ENCODE measurements around the gene AGRN. TPM values are rescaled to one million over a fixed set of nuclear protein-coding genes. Genes with fewer than 3 reads are reported as not detected.

AGRN gene
- total and polyA plus RNA-seq, 4 donors: 1.8 to 22.4 (median 16.9) TPM

DNA sequence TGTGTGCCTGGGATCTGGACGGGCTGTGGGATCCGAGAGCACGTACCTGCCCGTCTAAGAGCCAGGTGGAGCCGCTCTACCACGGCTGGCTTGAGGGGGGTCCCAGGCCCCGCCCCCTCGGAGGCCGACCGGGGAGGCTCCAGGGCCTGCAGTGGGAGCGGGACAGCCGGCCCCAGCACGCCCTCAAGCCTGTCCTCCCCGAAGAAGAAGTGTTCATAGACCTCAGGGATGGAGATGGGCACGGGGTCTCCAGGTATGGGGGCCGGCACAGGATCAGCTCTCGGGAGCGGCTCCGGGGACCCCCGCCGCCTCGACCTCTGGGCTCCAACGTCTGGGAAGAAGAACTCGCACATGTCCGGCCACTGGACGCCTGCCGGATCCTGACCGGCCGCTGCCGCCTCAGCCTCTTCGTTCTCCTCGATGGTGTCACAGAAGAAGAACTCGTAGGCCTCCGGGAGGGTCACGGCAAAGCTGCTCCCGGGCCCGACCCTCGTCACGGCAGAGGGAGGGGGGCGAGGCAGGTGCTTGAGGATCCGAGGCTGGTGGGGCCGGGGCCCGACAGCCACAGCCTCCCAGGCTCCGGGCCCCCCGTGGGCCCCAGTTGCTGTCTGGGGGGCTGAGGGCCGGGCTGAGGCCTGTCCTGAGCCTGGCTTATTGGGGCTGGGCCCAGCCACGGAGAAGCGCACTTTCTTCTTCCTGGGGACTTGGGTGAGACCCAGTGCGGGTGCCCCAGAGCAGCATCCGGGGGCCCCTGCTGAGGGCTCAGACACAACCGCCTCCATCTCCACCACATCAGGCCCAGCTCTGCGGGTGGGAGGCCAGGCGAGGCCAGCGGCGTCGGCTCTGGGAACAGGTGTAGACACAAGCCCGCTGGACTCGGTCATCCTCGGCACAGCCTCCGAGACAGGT, 40.8 kb upstream of the AGRN start:
- no peak for DNase-seq (ENCODE audit: low spot score)
- Histone ChIP-seq H3K4me3 (ENCODE audit: low read depth in 1 of 3, low read length in 3 of 3) (no peak overlapping the region), H3K27me3 (ENCODE audit: control insufficient read depth in 4 of 4, insufficient read depth in 4 of 4, low read length in 3 of 4) (peaks cover 2 to 5% (median 4%) of the 10 kb centered on the region in 4 donors), H3K4me1 (ENCODE audit: control insufficient read depth in 4 of 4, insufficient read depth in 4 of 4, low read length in 3 of 4) (peaks cover 0 to 6% (median under 1%) of the 10 kb centered on the region in 4 donors), H3K9me3 (ENCODE audit: control insufficient read depth in 4 of 4, low read length in 3 of 4) (no peaks in the 10 kb centered on the region), H3K36me3 (ENCODE audit: control insufficient read depth in 4 of 4, insufficient read depth in 3 of 4, low read depth in 1 of 4, low read length in 3 of 4) (no peaks in the 10 kb centered on the region), H3K9ac (ENCODE audit: low read depth in 1 of 2, low read length in 2 of 2) (no peak overlapping the region), H3K27ac (ENCODE audit: low read depth in 1 of 2, low read length in 2 of 2) (no peak overlapping the region)
- TF ChIP-seq, protein P1, sequence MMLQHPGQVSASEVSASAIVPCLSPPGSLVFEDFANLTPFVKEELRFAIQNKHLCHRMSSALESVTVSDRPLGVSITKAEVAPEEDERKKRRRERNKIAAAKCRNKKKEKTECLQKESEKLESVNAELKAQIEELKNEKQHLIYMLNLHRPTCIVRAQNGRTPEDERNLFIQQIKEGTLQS (IDR thresholded peaks at IDR 0.05): no peak
- no peak for TF ChIP-seq EGR1 (IDR thresholded peaks at IDR 0.05; ENCODE audit: low read depth in 2 of 2)
- no peak for TF ChIP-seq SP1 (IDR thresholded peaks at IDR 0.05)
- TF ChIP-seq GABPA (IDR thresholded peaks at IDR 0.05 in 1 of 2, conservative IDR thresholded peaks at IDR 0.05 in 1 of 2): no peak
- TF ChIP-seq FOXA1 (IDR thresholded peaks at IDR 0.05): no peak
- TF ChIP-seq, protein P2, sequence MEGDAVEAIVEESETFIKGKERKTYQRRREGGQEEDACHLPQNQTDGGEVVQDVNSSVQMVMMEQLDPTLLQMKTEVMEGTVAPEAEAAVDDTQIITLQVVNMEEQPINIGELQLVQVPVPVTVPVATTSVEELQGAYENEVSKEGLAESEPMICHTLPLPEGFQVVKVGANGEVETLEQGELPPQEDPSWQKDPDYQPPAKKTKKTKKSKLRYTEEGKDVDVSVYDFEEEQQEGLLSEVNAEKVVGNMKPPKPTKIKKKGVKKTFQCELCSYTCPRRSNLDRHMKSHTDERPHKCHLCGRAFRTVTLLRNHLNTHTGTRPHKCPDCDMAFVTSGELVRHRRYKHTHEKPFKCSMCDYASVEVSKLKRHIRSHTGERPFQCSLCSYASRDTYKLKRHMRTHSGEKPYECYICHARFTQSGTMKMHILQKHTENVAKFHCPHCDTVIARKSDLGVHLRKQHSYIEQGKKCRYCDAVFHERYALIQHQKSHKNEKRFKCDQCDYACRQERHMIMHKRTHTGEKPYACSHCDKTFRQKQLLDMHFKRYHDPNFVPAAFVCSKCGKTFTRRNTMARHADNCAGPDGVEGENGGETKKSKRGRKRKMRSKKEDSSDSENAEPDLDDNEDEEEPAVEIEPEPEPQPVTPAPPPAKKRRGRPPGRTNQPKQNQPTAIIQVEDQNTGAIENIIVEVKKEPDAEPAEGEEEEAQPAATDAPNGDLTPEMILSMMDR (IDR thresholded peaks at IDR 0.05; ENCODE audit: low read depth, low read length, missing input control): no peak
- no peak for TF ChIP-seq REST (IDR thresholded peaks at IDR 0.05)
- TF ChIP-seq MAX (IDR thresholded peaks at IDR 0.05): no peak
- TF ChIP-seq HNF4G (IDR thresholded peaks at IDR 0.05): no peak
- no peak for TF ChIP-seq YY1 (IDR thresholded peaks at IDR 0.05)
- TF ChIP-seq JUND (IDR thresholded peaks at IDR 0.05): no peak
- no peak for TF ChIP-seq TAF1 (conservative IDR thresholded peaks at IDR 0.05)
- TF ChIP-seq ZBTB33 (IDR thresholded peaks at IDR 0.05): no peak
- no peak for TF ChIP-seq NR2F2 (IDR thresholded peaks at IDR 0.05)
- no peak for TF ChIP-seq HNF4A (conservative IDR thresholded peaks at IDR 0.05)
- TF ChIP-seq RXRA (IDR thresholded peaks at IDR 0.05): no peak
- no peak for TF ChIP-seq FOXA2 (IDR thresholded peaks at IDR 0.05)
- no peak for TF ChIP-seq RAD21 (IDR thresholded peaks at IDR 0.05)
- 90% methylated on average over 60 of the region's 60 CpGs for WGBS
